ENCODE data around the gene LDAH.

The LDAH gene

GRCh38 chr2:20669562-20670314 is 153.2 kb downstream of the LDAH start:
- in situ Hi-C loops (cut with HindIII; ENCODE audit: low sequenced_read_pairs) = no loop called here

- in situ Hi-C loops (cut with HindIII; ENCODE audit: low sequenced_read_pairs) = no loop called here
Observed at GRCh38 chr2:20668871-20669475, 153.9 kb downstream of the LDAH start.

DNA sequence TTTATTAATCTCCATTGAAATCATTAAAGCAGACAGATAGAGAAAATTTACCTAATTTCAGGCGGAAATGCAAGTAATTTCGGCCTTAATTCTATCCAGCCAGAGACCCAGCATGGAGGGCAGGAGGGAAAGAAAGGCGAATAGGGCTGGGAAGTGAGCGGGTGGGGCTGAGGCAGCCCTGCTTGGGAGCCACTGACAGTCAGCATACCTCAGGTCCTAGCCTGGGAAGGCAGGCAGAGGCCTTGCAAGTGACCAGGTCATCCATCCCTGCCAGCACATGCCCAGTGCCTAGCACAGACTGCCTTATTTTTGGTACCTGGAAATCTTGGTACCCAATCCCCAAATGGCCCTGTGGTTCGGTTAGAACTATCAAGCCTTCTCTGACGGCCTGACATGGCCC is 154.4 kb downstream of the LDAH start:
- in situ Hi-C loops (cut with HindIII; ENCODE audit: low sequenced_read_pairs) = no loop called here

GRCh38 chr2:20667531-20668401 is 155.1 kb downstream of the LDAH start:
- in situ Hi-C loops (cut with HindIII; ENCODE audit: low sequenced_read_pairs) = no loop called here

GRCh38 chr2:20667151-20667530 is 155.8 kb downstream of the LDAH start:
- in situ Hi-C loops (cut with HindIII; ENCODE audit: low sequenced_read_pairs) = no loop called here

- in situ Hi-C loops (cut with HindIII; ENCODE audit: low sequenced_read_pairs) = no loop called here
Observed at GRCh38 chr2:20666304-20667150, 156.4 kb downstream of the LDAH start, which contains the start of gene GDF7. Gene GDF7, plus strand, starts transcription at chr2:20667144. Its CDS starts 96 bp downstream, at chr2:20667240.

- in situ Hi-C loops (cut with HindIII; ENCODE audit: low sequenced_read_pairs) = no loop called here
Observed at GRCh38 chr2:20666005-20666303, 156.9 kb downstream of the LDAH start.

- in situ Hi-C loops (cut with HindIII; ENCODE audit: low sequenced_read_pairs) = no loop called here
Observed at GRCh38 chr2:20665243-20666004, 157.5 kb downstream of the LDAH start.

DNA sequence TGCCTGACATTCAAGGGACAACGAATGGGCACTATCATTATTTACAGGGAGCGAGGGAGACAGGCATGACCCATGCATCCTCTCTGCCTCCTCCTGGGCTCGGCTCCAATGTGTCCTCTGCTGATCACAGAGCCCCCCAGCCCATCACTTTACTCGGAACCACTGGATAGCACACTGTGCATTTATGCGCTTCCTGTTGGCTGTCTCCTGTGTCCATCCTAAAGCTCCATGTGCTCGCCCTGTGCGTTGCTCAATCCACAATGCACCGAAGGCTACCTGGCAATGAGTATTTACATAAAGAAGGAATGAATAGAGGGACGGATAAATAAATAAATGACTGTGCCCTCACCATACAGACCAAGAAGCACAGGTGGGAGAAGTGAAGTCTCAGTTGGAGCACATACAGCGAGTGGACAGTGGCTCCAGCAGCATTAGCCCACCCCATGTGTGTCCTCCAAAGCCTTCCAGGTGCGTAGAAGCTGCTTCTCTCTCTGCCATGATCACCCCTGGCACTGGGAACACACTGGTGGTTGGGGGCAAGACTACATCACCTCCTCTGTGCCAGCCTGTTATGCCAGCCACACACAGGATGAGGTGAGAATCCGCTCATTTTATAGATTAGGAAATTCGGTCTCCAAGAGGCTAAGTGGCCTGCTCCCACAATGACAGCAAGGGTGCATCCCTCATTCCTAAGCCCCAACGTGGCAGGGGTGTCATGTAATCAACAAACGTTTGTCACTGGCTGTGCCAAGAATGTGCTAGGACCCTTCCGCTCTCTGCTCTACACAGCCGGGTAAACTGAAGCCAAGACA is 158.3 kb downstream of the LDAH start:
- in situ Hi-C loops (cut with HindIII; ENCODE audit: low sequenced_read_pairs) = no loop called here

- in situ Hi-C loops (cut with HindIII; ENCODE audit: low sequenced_read_pairs) = no loop called here
Observed at GRCh38 chr2:20664071-20664390, 158.9 kb downstream of the LDAH start.

GRCh38 chr2:20663196-20664070 is 159.5 kb downstream of the LDAH start:
- in situ Hi-C loops (cut with HindIII; ENCODE audit: low sequenced_read_pairs) = no loop called here

GRCh38 chr2:20662308-20662937 is 160.5 kb downstream of the LDAH start:
- in situ Hi-C loops (cut with HindIII; ENCODE audit: low sequenced_read_pairs) = no loop called here

GRCh38 chr2:20661421-20662307 is 161.2 kb downstream of the LDAH start:
- in situ Hi-C loops (cut with HindIII; ENCODE audit: low sequenced_read_pairs) = no loop called here

GRCh38 chr2:20660506-20661420 is 162.1 kb downstream of the LDAH start:
- in situ Hi-C loops (cut with HindIII; ENCODE audit: low sequenced_read_pairs) = no loop called here

DNA sequence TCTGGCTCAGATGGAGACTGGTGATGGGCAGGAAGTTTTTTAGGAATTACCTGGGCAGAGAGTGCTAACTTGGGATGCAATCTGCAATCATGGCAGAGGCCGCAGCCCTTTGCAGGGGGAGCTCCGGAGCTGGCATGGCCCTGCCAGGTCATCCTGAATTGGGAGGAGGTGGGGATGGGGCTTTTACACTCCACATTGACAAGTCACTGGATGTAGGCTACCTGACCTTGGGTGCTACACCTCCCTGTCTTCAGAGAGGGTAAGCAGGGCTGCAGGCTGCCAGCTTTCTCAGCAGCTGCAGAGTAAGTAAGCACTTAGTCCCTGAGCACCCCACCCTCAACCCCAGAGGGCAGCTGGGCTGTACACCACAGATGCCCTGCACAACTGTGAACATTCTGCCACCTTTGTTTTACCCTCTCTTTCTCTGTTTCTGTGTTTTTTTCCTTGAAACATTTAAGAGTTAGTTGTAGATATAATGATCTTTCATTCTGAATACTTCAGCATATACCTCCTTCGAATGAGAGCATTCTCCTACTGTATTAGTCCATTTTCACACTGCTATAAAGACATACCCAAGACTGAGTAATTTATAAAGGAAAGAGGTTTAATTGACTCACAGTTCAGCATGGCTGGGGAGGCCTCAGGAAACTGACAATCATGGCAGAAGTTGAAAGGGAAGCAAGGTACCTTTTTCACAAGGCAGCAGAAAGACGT is 165.2 kb downstream of the LDAH start:
- in situ Hi-C loops (cut with HindIII; ENCODE audit: low sequenced_read_pairs) = no loop called here
